Spleen (tissue), 7 donors: Measurements from ENCODE around the gene SLC29A3.

ENCODE experiments used
- CTCF ChIP-seq, 11 experiments: fragments of 200-600 bp in 7 of 11; fragments of 450-650 bp in 4 of 11; sonication (generic) in 4 of 11; IDR thresholded peaks in 8 of 11; conservative IDR thresholded peaks in 3 of 11; 1 replicate in 7 of 11; 2 replicates in 4 of 11; pipeline versions ENCODE4 v1.4.0 to v1.8.0; 2016 to 2021; ENCODE audit warnings: antibody characterized with exemption in 11 of 11, inconsistent platforms in 4 of 11, mild to moderate bottlenecking in 1 of 11
- POLR2AphosphoS5 ChIP-seq, 3 donors: sonication (generic); formaldehyde crosslinking; IDR thresholded peaks; one replicate each; pipeline ENCODE4 v1.5.1; 2017; ENCODE audit warnings: antibody characterized with exemption in 3 of 3
- donor health status: DM: no; HTN: no; CAD: no; lungs with moderate emphysema.
- donor health status: DM: no; HTN: no; CAD: no.
- donor health status: DM: no; HTN: no; CAD: no.

GRCh38 chr10:71346731-71347130 is 27.7 kb downstream of the SLC29A3 start:
- TF ChIP-seq CTCF (IDR thresholded peaks at IDR 0.05 in 8 of 11, conservative IDR thresholded peaks at IDR 0.05 in 3 of 11) (no peak), POLR2AphosphoS5 (IDR thresholded peaks at IDR 0.05) (no peak)
